ENCODE results near the gene GPC6. TPM values are rescaled to one million over a fixed set of nuclear protein-coding genes. Genes with fewer than 3 reads are reported as not detected.
A peak's percentile ranks its signal among the peaks of the same experiment; 100 is the strongest.

The GPC6 gene
- total and polyA plus RNA-seq, 9 of the 15 experiments (the other 6 are each of a cell fraction or from before 2014, with no cell fraction given), result under 0.01 to 0.20 (median 0.01) TPM; not detected in 4

DNA sequence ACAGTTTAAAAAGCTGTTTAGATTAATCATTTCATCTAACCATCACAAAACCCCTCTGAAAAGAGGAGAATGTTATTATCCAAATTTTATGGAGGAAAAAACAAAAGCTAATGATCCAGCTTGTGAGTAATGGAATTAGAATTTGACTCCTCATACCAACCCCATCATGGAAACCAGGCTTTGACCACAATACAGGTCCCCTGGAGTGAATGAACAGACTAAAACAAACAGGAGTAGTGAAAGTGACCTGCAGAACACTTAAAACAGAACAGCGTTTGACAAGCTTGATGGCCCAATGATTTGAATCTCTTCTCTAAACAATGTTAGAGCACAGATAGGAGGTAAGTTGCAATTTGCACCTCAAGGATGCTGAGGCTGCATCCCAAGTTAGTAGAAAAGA, 1022.9 kb downstream of the GPC6 start (continued):
- TF ChIP-seq, protein P1, sequence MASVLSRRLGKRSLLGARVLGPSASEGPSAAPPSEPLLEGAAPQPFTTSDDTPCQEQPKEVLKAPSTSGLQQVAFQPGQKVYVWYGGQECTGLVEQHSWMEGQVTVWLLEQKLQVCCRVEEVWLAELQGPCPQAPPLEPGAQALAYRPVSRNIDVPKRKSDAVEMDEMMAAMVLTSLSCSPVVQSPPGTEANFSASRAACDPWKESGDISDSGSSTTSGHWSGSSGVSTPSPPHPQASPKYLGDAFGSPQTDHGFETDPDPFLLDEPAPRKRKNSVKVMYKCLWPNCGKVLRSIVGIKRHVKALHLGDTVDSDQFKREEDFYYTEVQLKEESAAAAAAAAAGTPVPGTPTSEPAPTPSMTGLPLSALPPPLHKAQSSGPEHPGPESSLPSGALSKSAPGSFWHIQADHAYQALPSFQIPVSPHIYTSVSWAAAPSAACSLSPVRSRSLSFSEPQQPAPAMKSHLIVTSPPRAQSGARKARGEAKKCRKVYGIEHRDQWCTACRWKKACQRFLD (CRISPR knock-in tag; IDR thresholded peaks at IDR 0.05), result no peak

DNA sequence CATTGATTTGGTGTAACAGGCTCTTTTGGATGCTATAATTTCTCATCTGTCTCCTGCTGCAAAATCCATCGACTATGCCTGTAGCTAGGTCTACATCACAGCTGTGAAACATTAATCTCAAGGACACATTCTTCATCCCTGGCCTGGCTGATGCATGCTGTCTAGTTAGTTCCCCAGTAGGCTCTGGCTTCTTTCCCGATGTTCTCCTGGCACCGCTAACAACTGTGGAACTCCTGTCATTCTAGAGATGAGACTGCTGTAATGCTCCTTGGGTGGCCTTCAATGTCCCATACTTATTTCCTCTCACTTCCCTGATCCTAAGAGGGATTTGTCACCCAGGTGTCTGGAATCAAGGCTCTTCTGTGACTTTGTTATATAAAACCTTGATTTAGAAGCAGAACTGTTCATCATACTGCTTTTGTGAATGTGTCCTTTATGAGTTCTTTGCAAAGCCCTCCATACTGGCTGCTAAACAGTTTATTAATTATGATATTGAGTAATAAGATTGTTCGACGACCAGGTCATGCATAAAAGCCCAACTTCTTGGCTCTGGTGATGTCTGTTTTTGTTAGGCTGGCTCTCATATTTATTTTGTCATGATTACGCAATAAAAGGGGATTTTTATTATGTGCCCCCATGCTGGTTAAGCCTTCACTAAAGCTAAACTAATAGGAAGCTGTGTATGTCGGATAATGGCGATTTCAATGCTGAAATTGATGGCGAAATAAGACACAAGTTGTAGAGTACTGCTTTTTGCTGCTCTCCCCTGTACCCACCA, 1025.4 kb downstream of the GPC6 start:
- H3K4me1 ChIP-seq (replicated peaks in 1 of 2; ENCODE audit: control insufficient read depth in 2 of 2, insufficient read depth in 2 of 2, low read length in 2 of 2), result no peaks in the 10 kb centered on the region
- ChIA-PET POLR2A (no interaction called here), CTCF (ENCODE audit: low intra/inter-chr PET ratio) (no interaction called here)
- WGBS (ENCODE audit: insufficient coverage, low coverage, missing lambda C conversion rate), result 2% methylated on average over 7 of the region's 9 CpGs
- no TSS peak for BruUV-seq (replicated peaks)
- no peak overlapping the region for H3K27ac ChIP-seq (ENCODE audit: extremely low read depth, low read depth, low read length)
- H3K9me3 ChIP-seq (replicated peaks; ENCODE audit: control insufficient read depth, insufficient read depth, low read depth, low read length), result no peaks in the 10 kb centered on the region
- no peaks in the 10 kb centered on the region for H4K20me1 ChIP-seq (replicated peaks; ENCODE audit: control insufficient read depth, insufficient read depth, low read length)
- DNase-seq (ENCODE audit: extremely low read depth in 1 of 4, low spot score in 3 of 4) (no peak), FAIRE-seq (no peak), ATAC-seq (no peak)
- no peak overlapping the region for H3K4me3 ChIP-seq
- H3K4me2 ChIP-seq (ENCODE audit: insufficient read depth, low read length), result no peak overlapping the region
- H3K9me1 ChIP-seq (ENCODE audit: control insufficient read depth, insufficient read depth, low read length), result no peaks in the 10 kb centered on the region
- no peak overlapping the region for H2AFZ ChIP-seq (ENCODE audit: low read depth, low read length)
- H3K27me3 ChIP-seq (ENCODE audit: control insufficient read depth in 2 of 2, insufficient read depth in 2 of 2, low read length in 2 of 2), result no peaks in the 10 kb centered on the region
- TF ChIP-seq CEBPB (tag; IDR thresholded peaks at IDR 0.05) (peak; percentile 23; the same call in 1 of the 2 replicates), ADNP (tag; IDR thresholded peaks at IDR 0.05) (no peak), MEF2D (tag; conservative IDR thresholded peaks at IDR 0.05; ENCODE audit: low read depth) (no peak), FOSL1 (tag; conservative IDR thresholded peaks at IDR 0.05) (no peak), CEBPG (CRISPR knock-in tag; IDR thresholded peaks at IDR 0.05) (no peak), CEBPG (tag; conservative IDR thresholded peaks at IDR 0.05 in 1 of 2, IDR thresholded peaks at IDR 0.05 in 1 of 2) (peak in 1 of 2 experiments; percentile 81; a peak in 2 of 4 replicates)
- TF ChIP-seq, protein P2, sequence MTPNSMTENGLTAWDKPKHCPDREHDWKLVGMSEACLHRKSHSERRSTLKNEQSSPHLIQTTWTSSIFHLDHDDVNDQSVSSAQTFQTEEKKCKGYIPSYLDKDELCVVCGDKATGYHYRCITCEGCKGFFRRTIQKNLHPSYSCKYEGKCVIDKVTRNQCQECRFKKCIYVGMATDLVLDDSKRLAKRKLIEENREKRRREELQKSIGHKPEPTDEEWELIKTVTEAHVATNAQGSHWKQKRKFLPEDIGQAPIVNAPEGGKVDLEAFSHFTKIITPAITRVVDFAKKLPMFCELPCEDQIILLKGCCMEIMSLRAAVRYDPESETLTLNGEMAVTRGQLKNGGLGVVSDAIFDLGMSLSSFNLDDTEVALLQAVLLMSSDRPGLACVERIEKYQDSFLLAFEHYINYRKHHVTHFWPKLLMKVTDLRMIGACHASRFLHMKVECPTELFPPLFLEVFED (CRISPR knock-in tag; conservative IDR thresholded peaks at IDR 0.05), result no peak
- TF ChIP-seq, protein P3, sequence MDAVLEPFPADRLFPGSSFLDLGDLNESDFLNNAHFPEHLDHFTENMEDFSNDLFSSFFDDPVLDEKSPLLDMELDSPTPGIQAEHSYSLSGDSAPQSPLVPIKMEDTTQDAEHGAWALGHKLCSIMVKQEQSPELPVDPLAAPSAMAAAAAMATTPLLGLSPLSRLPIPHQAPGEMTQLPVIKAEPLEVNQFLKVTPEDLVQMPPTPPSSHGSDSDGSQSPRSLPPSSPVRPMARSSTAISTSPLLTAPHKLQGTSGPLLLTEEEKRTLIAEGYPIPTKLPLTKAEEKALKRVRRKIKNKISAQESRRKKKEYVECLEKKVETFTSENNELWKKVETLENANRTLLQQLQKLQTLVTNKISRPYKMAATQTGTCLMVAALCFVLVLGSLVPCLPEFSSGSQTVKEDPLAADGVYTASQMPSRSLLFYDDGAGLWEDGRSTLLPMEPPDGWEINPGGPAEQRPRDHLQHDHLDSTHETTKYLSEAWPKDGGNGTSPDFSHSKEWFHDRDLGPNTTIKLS (IDR thresholded peaks at IDR 0.05; ENCODE audit: borderline replicate concordance, low read depth), result no peak
- intact Hi-C loops (cut with micrococcal nuclease) (no loop called here), in situ Hi-C loops (cut with MboI) (no loop called here)
- no peaks in the 10 kb centered on the region for H3K79me2 ChIP-seq (ENCODE audit: control insufficient read depth, insufficient read depth, low read length)
- no peak overlapping the region for H3K9ac ChIP-seq (ENCODE audit: insufficient read depth in 1 of 2, low read depth in 2 of 2, low read length in 2 of 2)
- H3K36me3 ChIP-seq (ENCODE audit: control insufficient read depth, insufficient read depth, low read length), result no peaks in the 10 kb centered on the region
